ENCODE measurements around the gene MTG2.
A peak's percentile ranks its signal among the peaks of the same experiment; 100 is the strongest.

MTG2 gene

GRCh38 chr20:62182469-62183425, at the start of gene MTG2:
Gene MTG2 (plus strand): TSS chr20:62183028. CDS start chr20:62193421, 10,393 bp downstream.
- DNase-seq = peak; percentile 92

GRCh38 chr20:62133051-62133845, 49.6 kb upstream of the MTG2 start:
- no peak for DNase-seq

- DNase-seq = no peak
These were observed 49.0 kb upstream of the MTG2 start for GRCh38 chr20:62133864-62134263.

GRCh38 chr20:62134735-62135231, 48.0 kb upstream of the MTG2 start:
- no peak for DNase-seq

- no peak for DNase-seq
These were observed 47.1 kb upstream of the MTG2 start for GRCh38 chr20:62135573-62136266.

GRCh38 chr20:62136283-62137091, 46.3 kb upstream of the MTG2 start:
- peak; percentile 9 for DNase-seq

- no peak for DNase-seq
These were observed 45.8 kb upstream of the MTG2 start for GRCh38 chr20:62137092-62137384.

- no peak for DNase-seq
These were observed 45.2 kb upstream of the MTG2 start for GRCh38 chr20:62137478-62138203.

- DNase-seq = no peak
These were observed 44.7 kb upstream of the MTG2 start for GRCh38 chr20:62138204-62138543.

GRCh38 chr20:62138912-62139311, 43.9 kb upstream of the MTG2 start:
- no peak for DNase-seq

- DNase-seq = no peak
These were observed 43.2 kb upstream of the MTG2 start for GRCh38 chr20:62139636-62140035.

GRCh38 chr20:62141043-62141396, 41.8 kb upstream of the MTG2 start:
- DNase-seq = no peak

- no peak for DNase-seq
These were observed 41.2 kb upstream of the MTG2 start for GRCh38 chr20:62141397-62142251.

GRCh38 chr20:62142252-62143080, 40.4 kb upstream of the MTG2 start:
- DNase-seq = no peak

- peak; percentile 84 for DNase-seq
These were observed 39.5 kb upstream of the MTG2 start, which contains the start of the genes PSMA7 and SS18L1 for GRCh38 chr20:62143081-62143956. Gene PSMA7 (minus strand): TSS chr20:62143394. CDS start chr20:62143303, 91 bp downstream. Gene SS18L1 (plus strand): TSS chr20:62143769. CDS start chr20:62143821, 52 bp downstream.

- DNase-seq = peak; percentile 36
These were observed 38.6 kb upstream of the MTG2 start for GRCh38 chr20:62143957-62144825.

GRCh38 chr20:62145688-62146018, 37.2 kb upstream of the MTG2 start:
- DNase-seq = no peak

Data from NCI-H1436 (cell line).